ENCODE data around the gene CYB5D1. TPM values are rescaled to one million over a fixed set of nuclear protein-coding genes. Genes with fewer than 3 reads are reported as not detected.

The CYB5D1 gene
- total RNA-seq, 1 experiment from 2014 or later: 18.0 TPM

DNA sequence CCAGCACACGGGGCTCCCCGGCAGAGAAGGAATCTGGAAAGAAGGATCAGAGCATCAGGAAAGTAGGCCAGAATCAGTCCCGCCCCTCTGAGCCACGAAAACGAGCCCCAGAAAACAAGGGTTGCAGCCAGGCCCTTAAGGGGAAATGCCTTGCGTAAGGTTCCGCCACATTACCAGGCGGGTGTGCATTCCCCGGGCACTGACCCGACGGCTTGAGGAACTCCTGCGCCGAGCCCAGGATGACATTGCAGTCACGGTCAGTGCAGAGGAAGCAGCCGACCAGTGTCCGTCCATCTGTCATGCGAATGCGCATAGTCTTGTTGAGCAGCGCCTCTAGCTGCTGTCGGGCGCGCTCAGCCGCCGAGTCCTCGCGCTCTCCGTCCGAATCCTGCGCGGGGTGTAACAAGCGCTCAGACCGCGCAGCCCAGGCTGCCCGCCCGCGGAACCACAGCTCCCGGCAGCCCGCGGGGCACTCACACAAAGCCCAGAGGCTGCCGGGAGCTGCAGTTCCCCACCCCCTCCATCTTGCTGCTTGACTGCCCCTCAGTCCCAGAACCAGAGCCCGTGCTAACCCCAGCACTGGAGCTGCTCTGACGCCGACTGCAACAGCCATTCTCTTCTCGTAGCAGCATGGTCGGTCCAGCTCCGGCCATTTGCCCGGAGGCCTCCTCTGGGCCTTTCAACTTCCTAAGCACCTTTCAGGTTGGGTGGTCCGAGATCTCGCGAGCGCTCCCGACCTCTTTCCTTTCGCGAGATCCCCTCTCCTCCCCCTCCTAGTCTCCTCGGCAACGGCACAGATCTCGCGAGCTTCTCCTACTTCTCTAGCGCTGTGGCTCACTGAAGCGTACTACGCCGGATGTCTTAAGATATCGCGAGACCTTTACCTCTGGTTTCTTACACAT, 741 bp upstream of the CYB5D1 start, which contains the start of gene NAA38:
Gene NAA38 (minus strand): TSS at position 749 of the 902 bp plus-strand sequence. CDS start 96 bp downstream, at position 653.
- Histone ChIP-seq H3K4ac (ENCODE audit: low read depth, low read length) (no peak within 1 kb of the TSS), H2BK12ac (ENCODE audit: insufficient read length, low read depth, low read length) (no peak within 1 kb of the TSS), H3K4me1 (ENCODE audit: insufficient read depth, low read length) (no peaks in the 10 kb centered on the region; the same call in 1 of the 2 replicates), H2BK5ac (ENCODE audit: insufficient read length, low read length) (no peak within 1 kb of the TSS), H3K4me2 (ENCODE audit: insufficient read depth, insufficient read length, low read length) (peak within 1 kb of the TSS; percentile 97), H2BK20ac (ENCODE audit: low read depth, low read length, poor library complexity, severe bottlenecking) (no peak within 1 kb of the TSS), H3K14ac (ENCODE audit: insufficient read depth, low read length) (peak within 1 kb of the TSS; percentile 92), H3K79me1 (ENCODE audit: insufficient read depth, low read depth, low read length, poor library complexity, severe bottlenecking) (no peaks in the 10 kb centered on the region), H2AK5ac (ENCODE audit: insufficient read length, low read length) (no peak within 1 kb of the TSS), H3K27me3 (ENCODE audit: insufficient read depth, low read length) (peaks cover 28% of the 10 kb centered on the region; the same call in 1 of the 2 replicates), H3K79me2 (ENCODE audit: insufficient read depth, low read length) (no peaks in the 10 kb centered on the region), H2BK15ac (ENCODE audit: low read depth, low read length) (no peak within 1 kb of the TSS), H2BK120ac (ENCODE audit: low read depth, low read length, poor library complexity, severe bottlenecking) (no peak within 1 kb of the TSS), H3K23ac (ENCODE audit: insufficient read length, low read depth, low read length) (no peak within 1 kb of the TSS), H3K56ac (ENCODE audit: insufficient read length, low read depth, low read length) (no peak within 1 kb of the TSS), H3K27ac (ENCODE audit: insufficient read length, low read depth, low read length) (no peak within 1 kb of the TSS), H3T11ph (ENCODE audit: low read length) (no peak within 1 kb of the TSS), H4K20me1 (ENCODE audit: control insufficient read depth, insufficient read depth, insufficient read length) (no peaks in the 10 kb centered on the region), H4K91ac (ENCODE audit: insufficient read length, low read depth, low read length) (no peak within 1 kb of the TSS), H3K9me3 (ENCODE audit: control insufficient read depth, low read depth, low read length) (no peaks in the 10 kb centered on the region), H3K18ac (ENCODE audit: insufficient read length, low read depth, low read length) (peak within 1 kb of the TSS; percentile 94), H4K5ac (ENCODE audit: insufficient read length, low read depth, low read length) (no peak within 1 kb of the TSS), H3K23me2 (ENCODE audit: insufficient read length, low read depth, low read length, poor library complexity, severe bottlenecking) (peaks cover 29% of the 10 kb centered on the region), H3K9ac (ENCODE audit: extremely low read depth, insufficient read length, low read length) (peak within 1 kb of the TSS; percentile 89), H2AFZ (ENCODE audit: low read length) (no peak within 1 kb of the TSS), H4K8ac (replicated peaks; ENCODE audit: insufficient read length, low read depth, low read length) (no peak within 1 kb of the TSS)
- Mint-ChIP-seq H3K36me3 (ENCODE audit: insufficient read depth in 1 of 3, low read depth in 3 of 3) (peaks cover 0 to 29% (median 14%) of the 10 kb centered on the region in 3 experiments; a peak in 4 of 7 replicates), H3K27ac (no peak within 1 kb of the TSS), H3K9me3 (0 out of 5 replicates have a peak, but pooled peaks cover 0 to 3% of the 10 kb centered on the region in 2 experiments), H3K4me1 (peaks cover 15 to 27% of the 10 kb centered on the region in 2 experiments), H3K4me3 (no peak within 1 kb of the TSS), H3K27me3 (ENCODE audit: low read depth) (peaks cover 15% of the 10 kb centered on the region)
- WGBS (ENCODE audit: extremely low coverage, insufficient read length, low lambda C conversion rate): no CpG with 5 or more reads among the region's 64 CpGs
- DNase-seq: peak; percentile 100
- TF ChIP-seq, protein P1, sequence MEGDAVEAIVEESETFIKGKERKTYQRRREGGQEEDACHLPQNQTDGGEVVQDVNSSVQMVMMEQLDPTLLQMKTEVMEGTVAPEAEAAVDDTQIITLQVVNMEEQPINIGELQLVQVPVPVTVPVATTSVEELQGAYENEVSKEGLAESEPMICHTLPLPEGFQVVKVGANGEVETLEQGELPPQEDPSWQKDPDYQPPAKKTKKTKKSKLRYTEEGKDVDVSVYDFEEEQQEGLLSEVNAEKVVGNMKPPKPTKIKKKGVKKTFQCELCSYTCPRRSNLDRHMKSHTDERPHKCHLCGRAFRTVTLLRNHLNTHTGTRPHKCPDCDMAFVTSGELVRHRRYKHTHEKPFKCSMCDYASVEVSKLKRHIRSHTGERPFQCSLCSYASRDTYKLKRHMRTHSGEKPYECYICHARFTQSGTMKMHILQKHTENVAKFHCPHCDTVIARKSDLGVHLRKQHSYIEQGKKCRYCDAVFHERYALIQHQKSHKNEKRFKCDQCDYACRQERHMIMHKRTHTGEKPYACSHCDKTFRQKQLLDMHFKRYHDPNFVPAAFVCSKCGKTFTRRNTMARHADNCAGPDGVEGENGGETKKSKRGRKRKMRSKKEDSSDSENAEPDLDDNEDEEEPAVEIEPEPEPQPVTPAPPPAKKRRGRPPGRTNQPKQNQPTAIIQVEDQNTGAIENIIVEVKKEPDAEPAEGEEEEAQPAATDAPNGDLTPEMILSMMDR (conservative IDR thresholded peaks at IDR 0.05): peak; percentile 27; the same call in 2 of the 3 replicates
